NCI-H2227 (cell line): ENCODE results near the gene WDR82.

ENCODE experiments used
- DNase-seq: peaks from one replicate; lab custom pipeline; 2025; ENCODE audit not compliant: unreplicated experiment; lab: John Stamatoyannopoulos, UW

Gene WDR82

GRCh38 chr3:52257911-52258310 is 20.5 kb downstream of the WDR82 start:
- DNase-seq: no peak

GRCh38 chr3:52256622-52257021 is 21.8 kb downstream of the WDR82 start:
- DNase-seq: no peak

- DNase-seq: no peak
These were observed 22.3 kb downstream of the WDR82 start for GRCh38 chr3:52256159-52256558.

GRCh38 chr3:52254608-52255007 is 23.8 kb downstream of the WDR82 start:
- DNase-seq: no peak

- DNase-seq: no peak
These were observed 24.8 kb downstream of the WDR82 start for GRCh38 chr3:52253314-52254304.

- DNase-seq: no peak
These were observed 28.3 kb downstream of the WDR82 start for GRCh38 chr3:52250122-52250521.

GRCh38 chr3:52249683-52250082 is 28.8 kb downstream of the WDR82 start:
- DNase-seq: no peak

- DNase-seq: peak; percentile 37
These were observed 29.5 kb downstream of the WDR82 start for GRCh38 chr3:52248816-52249547.

GRCh38 chr3:52248165-52248541 is 30.3 kb downstream of the WDR82 start:
- no peak for DNase-seq

GRCh38 chr3:52247409-52248164 is 30.9 kb downstream of the WDR82 start:
- no peak for DNase-seq

GRCh38 chr3:52246728-52247408 is 31.6 kb downstream of the WDR82 start:
- no peak for DNase-seq

- no peak for DNase-seq
These were observed 32.2 kb downstream of the WDR82 start for GRCh38 chr3:52246264-52246620.

- peak; percentile 46 for DNase-seq
These were observed 32.9 kb downstream of the WDR82 start, which contains the start of gene PPM1M for GRCh38 chr3:52245322-52246263. Gene PPM1M (plus strand): TSS chr3:52245759. CDS start chr3:52245825, 66 bp downstream.

- no peak for DNase-seq
These were observed 34.4 kb downstream of the WDR82 start for GRCh38 chr3:52243791-52244628.

GRCh38 chr3:52242039-52242438 is 36.4 kb downstream of the WDR82 start:
- no peak for DNase-seq

- DNase-seq: no peak
These were observed 37.5 kb downstream of the WDR82 start for GRCh38 chr3:52240886-52241370.

- peak; percentile 41 for DNase-seq
These were observed 38.2 kb downstream of the WDR82 start for GRCh38 chr3:52240059-52240885.
